Liver (tissue), 9 donors: ENCODE data around the gene GPR39. TPM values are rescaled to one million over a fixed set of nuclear protein-coding genes. Genes with fewer than 3 reads are reported as not detected.

Experiments used
- DNase-seq: peaks from one replicate; pipeline ENCODE4 v3.0.0-alpha.2; 2017; ENCODE audit warnings: low spot score
- H3K27ac ChIP-seq, 2 donors: one replicate each; pipeline ENCODE4 v1.7.0; 2013; ENCODE audit warnings: inconsistent platforms in 2 of 2, low read length in 2 of 2, control low read depth in 1 of 2, low read depth in 1 of 2, mild to moderate bottlenecking in 1 of 2
- H3K27me3 ChIP-seq, 4 donors: one replicate each; pipeline versions ENCODE4 v1.6.1 to v1.7.0; 2013; ENCODE audit warnings: low read length in 3 of 4, inconsistent platforms in 1 of 4, mild to moderate bottlenecking in 1 of 4, moderate library complexity in 1 of 4; ENCODE audit not compliant: control insufficient read depth in 4 of 4, insufficient read depth in 4 of 4
- H3K36me3 ChIP-seq, 4 donors: one replicate each; pipeline versions ENCODE4 v1.6.1 to v1.7.0; 2013; ENCODE audit warnings: low read length in 3 of 4, mild to moderate bottlenecking in 3 of 4, low read depth in 1 of 4, moderate library complexity in 1 of 4; ENCODE audit not compliant: control insufficient read depth in 4 of 4, insufficient read depth in 3 of 4
- H3K4me1 ChIP-seq, 4 donors: one replicate each; pipeline versions ENCODE4 v1.6.1 to v1.7.0; 2013; ENCODE audit warnings: low read length in 3 of 4, mild to moderate bottlenecking in 3 of 4, moderate library complexity in 1 of 4; ENCODE audit not compliant: control insufficient read depth in 4 of 4, insufficient read depth in 4 of 4
- H3K4me3 ChIP-seq, 3 donors: one replicate each; pipeline versions ENCODE4 v1.6.1 to v1.7.0; 2013; ENCODE audit warnings: low read length in 3 of 3, control low read depth in 1 of 3, low read depth in 1 of 3, mild to moderate bottlenecking in 1 of 3
- H3K9ac ChIP-seq, 2 donors: one replicate each; pipeline ENCODE4 v1.7.0; 2013; ENCODE audit warnings: low read length in 2 of 2, mild to moderate bottlenecking in 2 of 2, moderate library complexity in 2 of 2, control low read depth in 1 of 2, low read depth in 1 of 2
- H3K9me3 ChIP-seq, 4 donors: one replicate each; pipeline versions ENCODE4 v1.6.1 to v1.7.0; 2013; ENCODE audit warnings: low read length in 3 of 4; ENCODE audit not compliant: control insufficient read depth in 4 of 4
- EGR1 ChIP-seq, 2 donors: IDR thresholded peaks; 2 replicates each; pipeline ENCODE4 v1.6.1; 2016 to 2018; ENCODE audit warnings: antibody characterized with exemption in 2 of 2, low read depth in 2 of 2
- FOXA1 ChIP-seq: IDR thresholded peaks from 2 replicates; pipeline ENCODE4 v1.6.1; 2016; ENCODE audit warnings: antibody characterized with exemption
- FOXA2 ChIP-seq: IDR thresholded peaks from 2 replicates; pipeline ENCODE4 v1.6.1; 2016; ENCODE audit warnings: antibody characterized with exemption
- HNF4A ChIP-seq, 2 donors: conservative IDR thresholded peaks; 2 replicates each; pipeline ENCODE4 v1.6.1; 2016; ENCODE audit warnings: antibody characterized with exemption in 2 of 2, mild to moderate bottlenecking in 2 of 2
- HNF4G ChIP-seq: IDR thresholded peaks from 2 replicates; pipeline ENCODE4 v1.6.1; 2016; ENCODE audit warnings: antibody characterized with exemption
- MAX ChIP-seq: IDR thresholded peaks from 2 replicates; pipeline ENCODE4 v1.6.1; 2016; ENCODE audit warnings: antibody characterized with exemption
- NR2F2 ChIP-seq: IDR thresholded peaks from 2 replicates; pipeline ENCODE4 v1.6.1; 2016; ENCODE audit warnings: antibody characterized with exemption
- RAD21 ChIP-seq, 2 donors: IDR thresholded peaks; 2 replicates each; pipeline ENCODE4 v1.6.1; 2016; ENCODE audit warnings: antibody characterized with exemption in 2 of 2, mild to moderate bottlenecking in 2 of 2
- SP1 ChIP-seq: IDR thresholded peaks from 2 replicates; pipeline ENCODE4 v1.6.1; 2018; ENCODE audit warnings: antibody characterized with exemption, mild to moderate bottlenecking
- TAF1 ChIP-seq: conservative IDR thresholded peaks from 2 replicates; pipeline ENCODE4 v1.6.1; 2016; ENCODE audit warnings: antibody characterized with exemption, mild to moderate bottlenecking
- YY1 ChIP-seq: IDR thresholded peaks from 2 replicates; pipeline ENCODE4 v1.6.1; 2016; ENCODE audit warnings: antibody characterized with exemption, mild to moderate bottlenecking
- WGBS: extraction: QIAGEN DNeasy Blood & Tissue Kit; methylation state at CpG from one replicate; pipeline ENCODE4 v1.1.7; 2013; 5-methylcytosine and 5-hydroxymethylcytosine counted together
- polyA plus RNA-seq, 2 donors: library from polyadenylated mRNA; stranded (reverse) in 1 of 2; unstranded in 1 of 2; fragments of 200-250 nt in 1 of 2; fragments of >200 nt in 1 of 2; fragmentation: Nextera tagmentation in 1 of 2; extraction: Ambion mirVana in 1 of 2; gene quantifications; one replicate each; pipeline versions ENCODE4 v1.2.1 to v1.2.3, GENCODE V29; 2013 to 2015
- total RNA-seq, 2 donors: library from RNA; depleted of rRNA; stranded (reverse); fragments of >200 nt; gene quantifications; one replicate each; pipeline ENCODE4 v1.2.3, GENCODE V29; 2014
- TF ChIP-seq, protein P1 (sequence below): fragments of 150-350 bp; IDR thresholded peaks from 2 replicates; pipeline ENCODE4 v1.5.1; 2017; ENCODE audit warnings: improper control_type of control experiment, low read depth, low read length; ENCODE audit not compliant: missing input control
- TF ChIP-seq, protein P2 (sequence below): IDR thresholded peaks from 2 replicates; pipeline ENCODE4 v1.6.1; 2016; ENCODE audit warnings: antibody characterized with exemption
- TF ChIP-seq, protein P3 (sequence below): IDR thresholded peaks from 2 replicates; pipeline ENCODE4 v1.6.1; 2016; ENCODE audit warnings: antibody characterized with exemption
- TF ChIP-seq, protein P4 (sequence below): IDR thresholded peaks from 2 replicates; pipeline ENCODE4 v1.6.1; 2016; ENCODE audit warnings: antibody characterized with exemption, mild to moderate bottlenecking
- donor health status: healthy.
- donor health status: healthy.
- donor health status: healthy.
- donor health status: healthy.
- donor health status: healthy.

The GPR39 gene
- total and polyA plus RNA-seq, 4 donors, result 2.2 to 13.0 (median 2.8) TPM

DNA sequence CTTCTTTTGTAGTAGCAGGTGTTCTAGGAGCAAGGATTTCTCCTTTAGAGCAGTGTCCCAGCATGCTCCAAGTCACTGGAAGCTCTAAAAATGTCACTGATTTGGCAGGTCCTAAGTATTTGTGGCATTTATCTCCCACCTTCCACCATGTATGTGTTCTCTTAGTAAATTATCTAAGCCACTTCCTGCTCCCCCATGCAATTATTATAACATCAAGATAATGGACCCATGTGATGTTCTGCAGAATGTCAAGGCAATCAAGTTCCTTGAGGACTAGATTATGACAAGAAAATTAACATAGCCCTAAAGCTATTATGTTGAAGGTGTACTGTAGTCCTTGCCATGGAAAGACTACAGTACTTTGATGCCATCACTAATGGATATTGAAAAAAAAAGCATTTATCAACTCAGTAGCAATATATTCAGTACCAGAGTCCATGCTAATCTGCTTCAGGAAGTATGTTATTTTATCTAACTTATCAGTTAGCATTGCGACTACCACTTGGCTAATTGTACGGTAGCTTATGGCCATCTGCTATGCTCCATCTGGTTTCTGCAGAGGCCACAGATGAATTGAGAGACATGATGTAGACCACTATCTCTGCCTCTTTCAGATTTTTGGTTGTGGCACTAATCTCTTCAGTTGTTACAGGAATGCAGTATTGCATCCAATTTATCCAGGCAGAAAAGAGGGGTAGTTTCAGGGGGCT, 56.7 kb downstream of the GPR39 start:
- H3K27me3 ChIP-seq, result no peaks in the 10 kb centered on the region
- H3K36me3 ChIP-seq, result no peaks in the 10 kb centered on the region
- 94% methylated on average over 2 of the region's 2 CpGs for WGBS
- no peaks in the 10 kb centered on the region for H3K4me1 ChIP-seq
- DNase-seq, result no peak
- H3K27ac ChIP-seq, result no peak overlapping the region
- no peak overlapping the region for H3K9ac ChIP-seq
- TF ChIP-seq TAF1 (no peak), HNF4G (no peak), EGR1 (IDR thresholded peaks at IDR 0.05; ENCODE audit: low read depth in 2 of 2) (no peak), YY1 (no peak), SP1 (no peak), MAX (no peak), NR2F2 (no peak), RAD21 (IDR thresholded peaks at IDR 0.05) (no peak), HNF4A (conservative IDR thresholded peaks at IDR 0.05) (no peak)
- TF ChIP-seq, protein P1, sequence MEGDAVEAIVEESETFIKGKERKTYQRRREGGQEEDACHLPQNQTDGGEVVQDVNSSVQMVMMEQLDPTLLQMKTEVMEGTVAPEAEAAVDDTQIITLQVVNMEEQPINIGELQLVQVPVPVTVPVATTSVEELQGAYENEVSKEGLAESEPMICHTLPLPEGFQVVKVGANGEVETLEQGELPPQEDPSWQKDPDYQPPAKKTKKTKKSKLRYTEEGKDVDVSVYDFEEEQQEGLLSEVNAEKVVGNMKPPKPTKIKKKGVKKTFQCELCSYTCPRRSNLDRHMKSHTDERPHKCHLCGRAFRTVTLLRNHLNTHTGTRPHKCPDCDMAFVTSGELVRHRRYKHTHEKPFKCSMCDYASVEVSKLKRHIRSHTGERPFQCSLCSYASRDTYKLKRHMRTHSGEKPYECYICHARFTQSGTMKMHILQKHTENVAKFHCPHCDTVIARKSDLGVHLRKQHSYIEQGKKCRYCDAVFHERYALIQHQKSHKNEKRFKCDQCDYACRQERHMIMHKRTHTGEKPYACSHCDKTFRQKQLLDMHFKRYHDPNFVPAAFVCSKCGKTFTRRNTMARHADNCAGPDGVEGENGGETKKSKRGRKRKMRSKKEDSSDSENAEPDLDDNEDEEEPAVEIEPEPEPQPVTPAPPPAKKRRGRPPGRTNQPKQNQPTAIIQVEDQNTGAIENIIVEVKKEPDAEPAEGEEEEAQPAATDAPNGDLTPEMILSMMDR, result no peak
- TF ChIP-seq, protein P2, sequence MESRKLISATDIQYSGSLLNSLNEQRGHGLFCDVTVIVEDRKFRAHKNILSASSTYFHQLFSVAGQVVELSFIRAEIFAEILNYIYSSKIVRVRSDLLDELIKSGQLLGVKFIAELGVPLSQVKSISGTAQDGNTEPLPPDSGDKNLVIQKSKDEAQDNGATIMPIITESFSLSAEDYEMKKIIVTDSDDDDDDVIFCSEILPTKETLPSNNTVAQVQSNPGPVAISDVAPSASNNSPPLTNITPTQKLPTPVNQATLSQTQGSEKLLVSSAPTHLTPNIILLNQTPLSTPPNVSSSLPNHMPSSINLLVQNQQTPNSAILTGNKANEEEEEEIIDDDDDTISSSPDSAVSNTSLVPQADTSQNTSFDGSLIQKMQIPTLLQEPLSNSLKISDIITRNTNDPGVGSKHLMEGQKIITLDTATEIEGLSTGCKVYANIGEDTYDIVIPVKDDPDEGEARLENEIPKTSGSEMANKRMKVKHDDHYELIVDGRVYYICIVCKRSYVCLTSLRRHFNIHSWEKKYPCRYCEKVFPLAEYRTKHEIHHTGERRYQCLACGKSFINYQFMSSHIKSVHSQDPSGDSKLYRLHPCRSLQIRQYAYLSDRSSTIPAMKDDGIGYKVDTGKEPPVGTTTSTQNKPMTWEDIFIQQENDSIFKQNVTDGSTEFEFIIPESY, result no peak
- TF ChIP-seq, protein P3, sequence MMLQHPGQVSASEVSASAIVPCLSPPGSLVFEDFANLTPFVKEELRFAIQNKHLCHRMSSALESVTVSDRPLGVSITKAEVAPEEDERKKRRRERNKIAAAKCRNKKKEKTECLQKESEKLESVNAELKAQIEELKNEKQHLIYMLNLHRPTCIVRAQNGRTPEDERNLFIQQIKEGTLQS, result no peak
- peaks cover 7 to 38% (median 24%) of the 10 kb centered on the region in 4 donors for H3K9me3 ChIP-seq
- H3K4me3 ChIP-seq, result no peak overlapping the region

DNA sequence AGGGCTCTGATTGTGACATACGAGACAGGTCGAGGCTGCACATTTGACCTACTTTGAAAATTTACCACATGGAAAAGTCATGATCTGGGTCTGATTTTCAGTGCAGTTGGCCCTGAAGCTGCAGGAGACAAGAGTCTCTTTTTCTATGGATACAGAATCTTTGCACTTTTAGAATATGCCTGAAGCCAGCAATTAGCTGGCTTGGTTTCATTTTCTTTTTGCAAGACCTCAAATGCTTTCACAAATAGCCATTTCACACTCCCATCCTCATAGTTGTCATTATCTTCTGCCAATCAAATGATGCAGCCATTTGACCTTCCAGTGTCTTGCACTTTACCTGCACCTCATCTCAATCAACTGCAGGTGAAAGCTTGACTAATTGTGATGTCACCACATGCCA, 59.0 kb downstream of the GPR39 start:
- TF ChIP-seq FOXA2, result no peak
- no peak for TF ChIP-seq FOXA1
- no peaks in the 10 kb centered on the region for H3K4me1 ChIP-seq
- H3K9me3 ChIP-seq, result peaks cover 2 to 23% (median 7%) of the 10 kb centered on the region in 4 donors
- H3K36me3 ChIP-seq, result no peaks in the 10 kb centered on the region
- WGBS, result 99% methylated on average over 2 of the region's 2 CpGs
- H3K4me3 ChIP-seq, result no peak overlapping the region
- H3K27me3 ChIP-seq, result no peaks in the 10 kb centered on the region
- H3K27ac ChIP-seq, result no peak overlapping the region
- no peak for DNase-seq
- no peak overlapping the region for H3K9ac ChIP-seq

GRCh38 chr2:132477436-132477835, 60.8 kb downstream of the GPR39 start:
- Histone ChIP-seq H3K36me3 (no peaks in the 10 kb centered on the region), H3K4me1 (no peaks in the 10 kb centered on the region), H3K9ac (no peak overlapping the region), H3K4me3 (no peak overlapping the region), H3K27me3 (no peaks in the 10 kb centered on the region), H3K9me3 (peaks cover 0 to 12% (median 5%) of the 10 kb centered on the region in 4 donors), H3K27ac (no peak overlapping the region)
- no peak for DNase-seq
- WGBS, result 94% methylated on average over 4 of the region's 4 CpGs
- TF ChIP-seq NR2F2, result no peak
- TF ChIP-seq SP1, result no peak
- TF ChIP-seq, protein P3, result no peak
- TF ChIP-seq FOXA1, result no peak
- TF ChIP-seq, protein P4, sequence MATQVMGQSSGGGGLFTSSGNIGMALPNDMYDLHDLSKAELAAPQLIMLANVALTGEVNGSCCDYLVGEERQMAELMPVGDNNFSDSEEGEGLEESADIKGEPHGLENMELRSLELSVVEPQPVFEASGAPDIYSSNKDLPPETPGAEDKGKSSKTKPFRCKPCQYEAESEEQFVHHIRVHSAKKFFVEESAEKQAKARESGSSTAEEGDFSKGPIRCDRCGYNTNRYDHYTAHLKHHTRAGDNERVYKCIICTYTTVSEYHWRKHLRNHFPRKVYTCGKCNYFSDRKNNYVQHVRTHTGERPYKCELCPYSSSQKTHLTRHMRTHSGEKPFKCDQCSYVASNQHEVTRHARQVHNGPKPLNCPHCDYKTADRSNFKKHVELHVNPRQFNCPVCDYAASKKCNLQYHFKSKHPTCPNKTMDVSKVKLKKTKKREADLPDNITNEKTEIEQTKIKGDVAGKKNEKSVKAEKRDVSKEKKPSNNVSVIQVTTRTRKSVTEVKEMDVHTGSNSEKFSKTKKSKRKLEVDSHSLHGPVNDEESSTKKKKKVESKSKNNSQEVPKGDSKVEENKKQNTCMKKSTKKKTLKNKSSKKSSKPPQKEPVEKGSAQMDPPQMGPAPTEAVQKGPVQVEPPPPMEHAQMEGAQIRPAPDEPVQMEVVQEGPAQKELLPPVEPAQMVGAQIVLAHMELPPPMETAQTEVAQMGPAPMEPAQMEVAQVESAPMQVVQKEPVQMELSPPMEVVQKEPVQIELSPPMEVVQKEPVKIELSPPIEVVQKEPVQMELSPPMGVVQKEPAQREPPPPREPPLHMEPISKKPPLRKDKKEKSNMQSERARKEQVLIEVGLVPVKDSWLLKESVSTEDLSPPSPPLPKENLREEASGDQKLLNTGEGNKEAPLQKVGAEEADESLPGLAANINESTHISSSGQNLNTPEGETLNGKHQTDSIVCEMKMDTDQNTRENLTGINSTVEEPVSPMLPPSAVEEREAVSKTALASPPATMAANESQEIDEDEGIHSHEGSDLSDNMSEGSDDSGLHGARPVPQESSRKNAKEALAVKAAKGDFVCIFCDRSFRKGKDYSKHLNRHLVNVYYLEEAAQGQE, result no peak
